Spleen (tissue), 11 donors: Measurements from ENCODE around the gene EFCAB13. TPM values are rescaled to one million over a fixed set of nuclear protein-coding genes. Genes with fewer than 3 reads are reported as not detected.
"Not testable (repeated sequence)": the region's sequence is repeated elsewhere in the genome, so short reads cannot be mapped to it uniquely, and the experiment has no call there.

Experiments used
- DNase-seq: peaks from one replicate; pipeline ENCODE4 v3.0.0-alpha.2; 2020
- H3K27ac ChIP-seq, 8 donors: fragments of 200-600 bp; sonication (generic) in 7 of 8; 1 replicate in 4 of 8; 2 replicates in 4 of 8; pipeline versions ENCODE4 v1.5.0 to v1.8.0; 2016 to 2021; ENCODE audit warnings: inconsistent platforms in 4 of 8, mild to moderate bottlenecking in 4 of 8, moderate library complexity in 1 of 8
- H3K27me3 ChIP-seq, 7 donors: fragments of 200-600 bp; sonication (generic) in 6 of 7; replicated peaks in 1 of 7; 1 replicate in 4 of 7; 2 replicates in 3 of 7; pipeline versions ENCODE4 v1.5.0 to v1.8.0; 2016 to 2021; ENCODE audit warnings: inconsistent platforms in 3 of 7, mild to moderate bottlenecking in 1 of 7
- H3K36me3 ChIP-seq, 6 donors: fragments of 200-600 bp; sonication (generic) in 5 of 6; 1 replicate in 4 of 6; 2 replicates in 2 of 6; pipeline versions ENCODE4 v1.5.0 to v1.8.0; 2016 to 2021; ENCODE audit warnings: inconsistent platforms in 2 of 6
- H3K4me1 ChIP-seq, 6 donors: fragments of 200-600 bp; sonication (generic) in 5 of 6; 1 replicate in 3 of 6; 2 replicates in 3 of 6; pipeline versions ENCODE4 v1.5.0 to v1.8.0; 2016 to 2021; ENCODE audit warnings: inconsistent platforms in 3 of 6
- H3K4me3 ChIP-seq, 8 donors: fragments of 200-600 bp; sonication (generic) in 7 of 8; 1 replicate in 4 of 8; 2 replicates in 4 of 8; pipeline versions ENCODE4 v1.5.0 to v1.8.0; 2016 to 2021; ENCODE audit warnings: inconsistent platforms in 4 of 8, mild to moderate bottlenecking in 4 of 8, moderate library complexity in 2 of 8
- H3K9me3 ChIP-seq, 8 donors: fragments of 200-600 bp; sonication (generic) in 7 of 8; 1 replicate in 4 of 8; 2 replicates in 4 of 8; pipeline versions ENCODE4 v1.5.0 to v1.8.0; 2016 to 2021; ENCODE audit warnings: inconsistent platforms in 4 of 8
- POLR2A ChIP-seq, 3 donors: fragments of 450-650 bp; IDR thresholded peaks; one replicate each; pipeline ENCODE4 v1.5.1; 2017; ENCODE audit warnings: antibody characterized with exemption in 3 of 3, mild to moderate bottlenecking in 1 of 3
- POLR2AphosphoS5 ChIP-seq, 3 donors: sonication (generic); formaldehyde crosslinking; IDR thresholded peaks; one replicate each; pipeline ENCODE4 v1.5.1; 2017; ENCODE audit warnings: antibody characterized with exemption in 3 of 3
- WGBS, 5 donors: extraction: QIAGEN DNeasy Blood & Tissue Kit in 3 of 5; methylation state at CpG; one replicate each; pipeline versions ENCODE4 v1.1.5 to v1.1.7; 2013 to 2018; 5-methylcytosine and 5-hydroxymethylcytosine counted together
- intact Hi-C: fragments of 100-400 bp; cut with DNase I; formaldehyde crosslinking; loops from one replicate; pipeline ENCODE4 v1.15.0; 2023; ENCODE audit warnings: low total_unique reads
- polyA plus RNA-seq, 3 donors: library from polyadenylated mRNA; stranded (reverse); fragments of 200-250 nt; gene quantifications; one replicate each; pipeline ENCODE4 v1.2.1, GENCODE V29; 2013
- total RNA-seq, 7 donors: library from RNA; depleted of rRNA in 3 of 7; stranded (reverse); fragments of >200 nt in 3 of 7; fragmentation: NEBNext Ultra II Directional in 4 of 7; extraction: Animal tissue kit (Norgen Biotek cat#: 25700) in 4 of 7; gene quantifications; one replicate each; pipeline versions ENCODE4 v1.1.0 to v1.2.1, GENCODE V29; 2016 to 2021
- TF ChIP-seq, protein P1 (sequence below), 11 experiments: fragments of 200-600 bp in 7 of 11; fragments of 450-650 bp in 4 of 11; sonication (generic) in 4 of 11; IDR thresholded peaks in 8 of 11; conservative IDR thresholded peaks in 3 of 11; 1 replicate in 7 of 11; 2 replicates in 4 of 11; pipeline versions ENCODE4 v1.4.0 to v1.8.0; 2016 to 2021; ENCODE audit warnings: antibody characterized with exemption in 11 of 11, inconsistent platforms in 4 of 11, mild to moderate bottlenecking in 1 of 11
- donor health status: healthy with polysubstance abuse.
- donor health status: DM: no; HTN: no; CAD: no; lungs with moderate emphysema.
- donor health status: DM: no; HTN: no; CAD: no.
- donor health status: Bipolar disorder and iron deficiency.
- donor health status: healthy.
- donor health status: DM: no; HTN: no; CAD: no.
- donor health status: DM: yes; HTN: yes; CAD: no.

The EFCAB13 gene
- total and polyA plus RNA-seq, 10 donors, result 1.4 to 18.6 (median 12.4) TPM

DNA sequence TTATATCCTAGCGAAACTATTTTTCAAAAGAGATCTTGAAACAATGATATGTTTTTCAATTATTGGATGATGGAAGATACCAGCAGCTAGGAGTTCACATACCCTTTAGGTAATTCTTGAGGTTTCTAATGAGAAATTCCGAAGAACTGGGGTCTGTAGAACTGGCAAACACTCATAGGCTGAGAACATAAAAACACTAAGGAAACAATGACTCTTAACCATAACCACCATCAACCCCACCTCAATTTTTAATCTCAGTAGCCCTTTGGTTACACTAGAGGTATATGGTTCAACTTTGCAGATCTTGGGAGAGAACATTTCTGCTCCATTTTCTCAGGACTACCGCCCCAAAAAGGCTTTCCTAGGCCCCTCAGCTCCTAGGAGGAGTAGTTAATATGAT lies 141.4 kb downstream of the EFCAB13 start:
- Histone ChIP-seq H3K9me3 (no peaks in the 10 kb centered on the region), H3K4me3 (no peak overlapping the region), H3K4me1 (no peaks in the 10 kb centered on the region), H3K27me3 (no peaks in the 10 kb centered on the region), H3K27ac (no peak overlapping the region), H3K36me3 (peaks cover 0 to 63% (median 0%) of the 10 kb centered on the region in 6 donors)
- WGBS, 5 donors, result 97 to 99% (median 98%) methylated on average over 3 of the region's 3 CpGs
- TF ChIP-seq POLR2AphosphoS5 (IDR thresholded peaks at IDR 0.05) (no peak), POLR2A (IDR thresholded peaks at IDR 0.05) (no peak)
- TF ChIP-seq, protein P1, sequence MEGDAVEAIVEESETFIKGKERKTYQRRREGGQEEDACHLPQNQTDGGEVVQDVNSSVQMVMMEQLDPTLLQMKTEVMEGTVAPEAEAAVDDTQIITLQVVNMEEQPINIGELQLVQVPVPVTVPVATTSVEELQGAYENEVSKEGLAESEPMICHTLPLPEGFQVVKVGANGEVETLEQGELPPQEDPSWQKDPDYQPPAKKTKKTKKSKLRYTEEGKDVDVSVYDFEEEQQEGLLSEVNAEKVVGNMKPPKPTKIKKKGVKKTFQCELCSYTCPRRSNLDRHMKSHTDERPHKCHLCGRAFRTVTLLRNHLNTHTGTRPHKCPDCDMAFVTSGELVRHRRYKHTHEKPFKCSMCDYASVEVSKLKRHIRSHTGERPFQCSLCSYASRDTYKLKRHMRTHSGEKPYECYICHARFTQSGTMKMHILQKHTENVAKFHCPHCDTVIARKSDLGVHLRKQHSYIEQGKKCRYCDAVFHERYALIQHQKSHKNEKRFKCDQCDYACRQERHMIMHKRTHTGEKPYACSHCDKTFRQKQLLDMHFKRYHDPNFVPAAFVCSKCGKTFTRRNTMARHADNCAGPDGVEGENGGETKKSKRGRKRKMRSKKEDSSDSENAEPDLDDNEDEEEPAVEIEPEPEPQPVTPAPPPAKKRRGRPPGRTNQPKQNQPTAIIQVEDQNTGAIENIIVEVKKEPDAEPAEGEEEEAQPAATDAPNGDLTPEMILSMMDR (IDR thresholded peaks at IDR 0.05 in 8 of 11, conservative IDR thresholded peaks at IDR 0.05 in 3 of 11), result no peak
- intact Hi-C loops, result loop anchor here (10.0 kb wide), 1 partner anchor 60 kb away; no protein-coding TSS in a partner anchor
- no peak for DNase-seq

DNA sequence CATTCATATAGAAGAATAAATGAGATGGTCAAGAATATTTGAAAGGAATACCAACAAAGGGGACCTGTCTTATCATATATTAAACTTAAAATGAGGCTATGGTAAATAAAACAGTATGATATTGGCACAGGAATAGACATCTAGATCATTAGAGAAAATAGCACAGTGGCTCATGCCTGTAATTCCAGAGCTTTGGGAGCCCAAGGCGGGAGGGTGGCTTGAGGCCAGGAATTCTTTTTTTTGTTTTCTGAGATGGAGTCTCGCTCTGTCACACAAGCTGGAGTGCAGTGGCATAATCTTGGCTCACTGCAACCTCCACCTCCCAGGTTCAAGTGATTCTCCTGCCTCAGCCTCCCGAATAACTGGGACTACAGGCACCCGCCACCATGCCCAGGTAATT lies 143.2 kb downstream of the EFCAB13 start:
- H3K27me3 ChIP-seq, result not testable (repeated sequence)
- 91 to 96% (median 92%) methylated on average over 4 of the region's 4 CpGs for WGBS, 5 donors

DNA sequence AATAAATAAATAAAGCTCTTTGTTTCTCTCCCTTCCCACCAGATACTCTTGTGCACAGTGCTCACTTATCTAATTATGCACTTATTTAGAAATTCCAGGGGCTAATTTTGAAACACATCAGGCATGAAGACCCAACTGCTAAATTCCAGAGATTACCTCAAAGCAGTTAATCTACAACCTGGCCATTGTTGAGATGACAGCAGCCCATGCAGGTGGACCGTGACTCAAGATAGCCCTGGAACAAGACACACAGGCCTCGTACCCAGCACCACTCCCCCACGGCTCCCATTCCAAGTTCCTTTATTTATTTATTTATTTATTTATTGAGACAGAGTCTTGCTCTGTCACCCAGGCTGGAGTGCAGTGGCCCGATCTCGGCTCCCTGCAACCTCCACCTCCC lies 147.1 kb downstream of the EFCAB13 start:
- no peaks in the 10 kb centered on the region for H3K27me3 ChIP-seq
- no peaks in the 10 kb centered on the region for H3K4me1 ChIP-seq
- TF ChIP-seq, protein P1 (IDR thresholded peaks at IDR 0.05 in 8 of 11, conservative IDR thresholded peaks at IDR 0.05 in 3 of 11), result no peak
- TF ChIP-seq POLR2AphosphoS5 (IDR thresholded peaks at IDR 0.05), result no peak
- no peak for TF ChIP-seq POLR2A (IDR thresholded peaks at IDR 0.05)
- no peak overlapping the region for H3K27ac ChIP-seq
- H3K36me3 ChIP-seq, result peaks cover 0 to 82% (median 13%) of the 10 kb centered on the region in 6 donors
- 95 to 99% (median 97%) methylated on average over 5 of the region's 5 CpGs for WGBS, 5 donors
- H3K9me3 ChIP-seq, result no peaks in the 10 kb centered on the region
- no peak overlapping the region for H3K4me3 ChIP-seq
- DNase-seq, result no peak
- intact Hi-C loops, result no loop called here

More for the DNA sequence above, 143.2 kb downstream of the EFCAB13 start:
- DNase-seq, H3K4me3 ChIP-seq, H3K27ac ChIP-seq, H3K4me1 ChIP-seq, H3K9me3 ChIP-seq: not testable (repeated sequence)
- peaks cover 0 to 68% (median 0%) of the 10 kb centered on the region in 6 donors for H3K36me3 ChIP-seq
- intact Hi-C loops, result loop anchor here (10.0 kb wide), 1 partner anchor 62 kb away; no protein-coding TSS in a partner anchor

DNA sequence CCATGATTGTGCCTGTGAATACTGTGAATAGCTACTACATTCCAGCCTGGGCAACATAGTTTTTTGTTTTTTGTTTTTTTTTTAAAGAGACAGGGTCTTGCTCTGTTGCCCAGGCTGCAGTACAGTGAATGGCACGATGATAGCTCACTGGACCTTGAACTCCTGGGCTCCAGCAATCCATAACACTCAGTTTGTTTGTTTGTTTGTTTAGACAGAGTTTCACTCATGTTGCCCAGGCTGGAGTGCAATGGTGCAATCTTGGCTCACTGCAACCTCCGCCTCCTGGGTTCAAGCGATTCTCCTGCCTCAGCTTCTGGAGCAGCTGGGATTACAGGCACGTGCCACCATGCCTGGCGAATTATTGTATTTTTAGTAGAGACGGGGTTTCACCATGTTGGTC lies 148.3 kb downstream of the EFCAB13 start:
- H3K9me3 ChIP-seq, H3K27ac ChIP-seq, H3K27me3 ChIP-seq, H3K4me3 ChIP-seq, intact Hi-C loops, H3K4me1 ChIP-seq, DNase-seq: not testable (repeated sequence)
- peaks cover 0 to 88% (median 16%) of the 10 kb centered on the region in 6 donors for H3K36me3 ChIP-seq
- 97 to 99% (median 97%) methylated on average over 6 of the region's 6 CpGs for whole genome bisulfite sequencing, 5 donors

Other genes with a start within 250 kb of the EFCAB13 start
- gene CDC27, start 134.7 kb upstream of the EFCAB13 start, total RNA-seq, result 10 to 100 TPM; 57.6 to 94.5 (median 82.2) TPM
- gene CDC27, start 134.7 kb upstream of the EFCAB13 start, polyA plus RNA-seq, result 10 to 100 TPM; 14.0 to 21.3 (median 15.0) TPM
- 1 to 10 TPM in 5 of 7 donors, under 1 TPM in 2; 0.55 to 8.3 (median 3.9) TPM for gene MYL4, start 114.6 kb upstream of the EFCAB13 start, total RNA-seq
- 1 to 10 TPM in 1 of 3 donors, under 1 TPM in 2; 0.39 to 1.6 (median 0.63) TPM for gene MYL4, start 114.6 kb upstream of the EFCAB13 start, polyA plus RNA-seq
- 10 to 100 TPM; 19.1 to 56.0 (median 32.6) TPM for gene ITGB3, start 70.1 kb upstream of the EFCAB13 start, total RNA-seq
- gene ITGB3, start 70.1 kb upstream of the EFCAB13 start, polyA plus RNA-seq, result 1 to 10 TPM in 1 of 3 donors, under 1 TPM in 2; 0.30 to 1.1 (median 0.73) TPM
- gene NPEPPS, start 207.2 kb downstream of the EFCAB13 start, total RNA-seq, result 100 to 1,000 TPM in 6 of 7 donors, 10 to 100 TPM in 1; 97.0 to 165 (median 114) TPM
- gene NPEPPS, start 207.2 kb downstream of the EFCAB13 start, polyA plus RNA-seq, result 10 to 100 TPM; 19.2 to 28.6 (median 25.2) TPM